Activated CD4-positive, CD25-positive, alpha-beta regulatory T cell (primary cell): Measurements from ENCODE around the gene KPNB1.
"Not testable (repeated sequence)": the region's sequence is repeated elsewhere in the genome, so short reads cannot be mapped to it uniquely, and the experiment has no call there.

Source experiments
- DNase-seq, 4 experiments: peaks; one replicate each; lab custom pipeline; 2025; lab: John Stamatoyannopoulos, UW

KPNB1 gene

DNA sequence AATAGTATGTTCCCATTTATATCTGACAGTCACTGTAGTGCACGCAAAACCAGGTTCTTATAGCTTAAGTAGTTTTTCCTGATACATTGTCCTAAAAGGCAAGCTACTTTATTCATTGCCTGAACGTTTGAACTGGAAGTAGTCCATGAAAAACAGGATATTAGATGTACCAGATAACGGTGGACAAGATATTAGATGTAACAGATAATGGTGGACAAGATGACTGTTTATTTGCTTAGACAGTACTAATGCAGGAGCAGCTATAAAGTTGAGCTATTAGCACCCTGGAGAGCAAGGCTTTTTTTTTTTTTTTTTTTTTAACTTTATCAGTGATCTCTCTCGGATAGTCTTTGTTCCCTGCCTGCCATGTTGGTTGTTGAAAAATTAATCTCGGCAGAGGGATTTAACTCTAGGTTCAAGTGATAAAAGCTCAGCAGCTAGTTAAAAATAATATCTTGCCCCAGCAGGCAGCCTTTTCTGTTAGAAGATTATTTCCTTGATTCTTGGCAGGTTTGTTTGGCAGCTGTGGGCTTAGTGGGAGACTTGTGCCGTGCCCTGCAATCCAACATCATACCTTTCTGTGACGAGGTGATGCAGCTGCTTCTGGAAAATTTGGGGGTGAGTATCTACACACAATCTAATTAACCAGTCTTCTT, 26.9 kb downstream of the KPNB1 start:
- DNase-seq = no peak

DNA sequence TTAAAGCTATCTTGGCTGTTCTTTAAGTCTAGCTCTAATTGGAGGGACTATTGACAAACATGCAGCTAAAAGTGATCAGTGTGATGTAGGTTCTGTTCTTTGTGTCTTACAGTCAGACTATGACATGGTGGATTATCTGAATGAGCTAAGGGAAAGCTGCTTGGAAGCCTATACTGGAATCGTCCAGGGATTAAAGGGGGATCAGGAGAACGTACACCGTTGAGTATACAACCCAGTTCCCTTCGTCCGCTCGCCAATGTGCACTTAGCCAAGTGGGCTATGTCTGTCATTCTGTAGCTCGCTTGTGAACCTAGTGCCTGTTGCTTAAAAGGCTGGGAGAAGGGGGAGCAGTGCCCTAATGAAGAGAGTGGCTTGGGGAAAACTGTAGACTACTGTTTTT, 28.5 kb downstream of the KPNB1 start:
- DNase-seq = no peak

DNA sequence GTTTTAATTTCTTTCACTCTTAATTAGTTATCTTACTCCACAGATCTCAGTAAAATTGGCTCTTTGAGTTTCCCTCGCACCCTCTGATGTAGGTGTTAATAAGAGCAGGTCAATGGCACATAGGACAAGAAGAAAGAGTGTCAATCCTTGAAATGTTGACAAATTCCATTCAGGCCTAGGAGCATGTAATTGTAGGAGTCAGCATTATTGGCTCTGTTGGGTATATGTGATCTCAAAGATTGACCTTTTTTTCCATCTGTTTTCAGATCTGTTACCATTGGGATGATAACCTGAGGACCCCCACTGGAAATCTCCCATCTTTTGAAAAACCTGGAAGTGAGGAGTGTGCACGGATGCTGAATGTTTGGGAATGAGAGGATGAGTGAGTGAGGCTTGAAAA, 32.4 kb downstream of the KPNB1 start:
- no peak for DNase-seq

DNA sequence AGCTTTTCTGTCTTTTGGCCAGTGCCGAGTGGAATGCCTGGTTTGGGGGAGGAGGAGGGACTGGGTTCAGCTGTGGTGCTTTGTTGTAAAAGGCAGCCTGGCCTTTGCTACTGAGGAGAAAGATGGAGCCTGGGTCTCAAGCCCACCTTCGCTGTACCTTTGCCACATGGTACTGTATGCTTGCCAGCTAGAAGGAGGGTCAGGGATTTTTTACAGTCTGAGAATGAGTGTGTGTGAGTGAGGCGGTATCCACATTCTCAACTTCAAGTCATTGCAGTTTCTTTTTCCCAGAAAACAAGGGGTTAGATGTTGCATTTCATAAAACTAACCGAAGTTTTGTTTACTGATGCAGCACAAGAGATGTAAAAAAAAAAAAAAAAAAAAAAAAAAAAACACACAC, 33.0 kb downstream of the KPNB1 start:
- DNase-seq = not testable (repeated sequence)

DNA sequence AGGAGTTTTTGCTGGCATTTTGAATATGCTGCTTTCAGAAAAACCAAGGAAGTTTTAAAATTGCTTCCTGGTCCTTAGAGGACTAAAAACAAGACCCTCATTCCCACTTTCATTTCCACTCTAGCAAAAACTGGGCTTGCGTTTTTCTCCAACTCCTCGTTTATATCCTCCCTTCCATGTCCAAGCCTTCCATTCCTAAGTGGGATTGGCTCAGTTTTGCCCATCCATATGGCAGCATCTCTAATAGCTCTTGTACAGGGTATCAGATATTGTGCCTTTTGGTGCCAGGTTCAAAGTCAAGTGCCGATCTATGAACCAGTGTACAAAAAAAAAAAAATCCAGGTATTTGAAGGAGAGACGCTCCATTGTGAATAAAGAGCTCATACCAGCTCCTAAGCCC, 34.3 kb downstream of the KPNB1 start:
- no peak for DNase-seq

DNA sequence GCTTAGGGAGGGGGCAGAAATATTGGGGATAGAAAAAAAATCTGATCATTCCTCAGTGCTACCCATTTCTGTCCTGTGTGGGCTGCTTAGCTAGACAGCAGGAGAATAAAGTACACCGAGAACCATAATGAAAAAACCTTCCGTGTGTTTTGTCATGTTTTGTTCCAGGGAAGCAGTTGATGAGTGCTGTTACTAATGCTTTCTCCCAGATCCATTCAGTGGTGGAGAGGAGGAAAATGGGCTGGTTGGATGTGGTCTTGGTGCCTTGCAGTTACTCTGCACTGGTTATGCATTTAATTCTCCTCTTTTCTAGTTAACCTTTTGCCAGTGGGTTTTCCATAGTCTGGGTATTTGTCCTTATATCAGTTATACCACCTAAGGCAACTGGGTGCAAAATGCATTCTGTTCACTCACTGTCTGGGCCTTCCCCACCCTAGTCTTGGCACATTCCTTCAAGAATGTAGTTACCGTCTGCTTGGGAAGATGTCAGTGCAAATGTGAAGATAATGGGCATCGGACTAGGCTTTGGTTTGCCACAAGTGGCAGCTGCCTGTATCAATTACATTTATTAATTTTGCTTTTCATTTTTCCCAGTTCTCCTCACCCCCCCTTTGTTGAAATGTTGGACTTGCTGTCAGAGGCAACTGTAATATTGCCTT, 34.9 kb downstream of the KPNB1 start:
- no peak for DNase-seq

DNA sequence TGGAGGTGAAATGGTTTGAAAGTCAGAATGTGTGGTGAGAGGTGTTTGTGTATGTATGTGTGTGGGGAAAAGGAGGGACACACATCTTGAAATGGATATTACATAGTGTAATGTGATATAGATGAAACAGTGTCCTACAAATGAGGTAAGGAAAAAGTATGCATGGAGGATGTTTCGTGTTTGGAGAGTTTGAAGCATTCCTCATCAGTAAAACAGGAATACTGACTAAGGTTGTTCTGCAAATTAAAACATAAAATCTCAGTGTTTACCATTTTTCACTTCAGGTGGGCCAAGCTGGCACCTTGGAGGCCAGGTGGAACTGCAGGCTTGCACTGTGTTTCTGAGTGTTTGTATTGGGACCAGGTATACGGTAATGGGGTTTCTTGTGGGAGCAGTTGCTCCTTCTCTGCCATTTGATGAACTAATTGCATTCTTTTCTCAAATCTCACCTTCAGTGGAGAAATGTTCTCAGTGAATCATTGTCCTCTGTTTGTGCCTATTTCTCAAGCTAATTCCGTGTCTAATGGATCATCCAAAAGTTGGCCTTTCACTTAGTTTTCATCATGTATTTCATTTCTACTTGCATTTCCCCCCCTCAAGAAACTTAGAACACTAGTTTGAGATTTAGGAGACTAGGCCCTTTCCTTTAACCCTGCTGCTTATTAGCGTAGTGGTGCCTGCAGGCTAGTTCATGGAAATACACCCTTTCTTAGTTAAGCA, 36.0 kb downstream of the KPNB1 start:
- DNase-seq = no peak

DNA sequence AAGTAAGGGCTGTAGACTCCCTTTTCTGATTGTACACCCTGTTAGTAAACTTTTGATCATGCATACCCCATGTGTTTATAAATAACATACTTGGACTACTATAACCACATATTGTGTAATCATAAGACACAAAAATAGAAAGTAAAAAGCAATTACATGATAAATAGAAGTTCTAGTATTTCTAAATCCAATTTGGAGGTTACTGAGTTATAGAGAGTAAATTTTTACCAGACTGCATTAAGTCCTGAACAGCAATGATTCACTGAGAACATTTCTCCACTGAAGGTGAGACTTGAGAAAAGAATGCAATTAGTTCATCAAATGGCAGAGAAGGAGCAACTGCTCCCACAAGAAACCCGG, 36.5 kb downstream of the KPNB1 start:
- DNase-seq = no peak

DNA sequence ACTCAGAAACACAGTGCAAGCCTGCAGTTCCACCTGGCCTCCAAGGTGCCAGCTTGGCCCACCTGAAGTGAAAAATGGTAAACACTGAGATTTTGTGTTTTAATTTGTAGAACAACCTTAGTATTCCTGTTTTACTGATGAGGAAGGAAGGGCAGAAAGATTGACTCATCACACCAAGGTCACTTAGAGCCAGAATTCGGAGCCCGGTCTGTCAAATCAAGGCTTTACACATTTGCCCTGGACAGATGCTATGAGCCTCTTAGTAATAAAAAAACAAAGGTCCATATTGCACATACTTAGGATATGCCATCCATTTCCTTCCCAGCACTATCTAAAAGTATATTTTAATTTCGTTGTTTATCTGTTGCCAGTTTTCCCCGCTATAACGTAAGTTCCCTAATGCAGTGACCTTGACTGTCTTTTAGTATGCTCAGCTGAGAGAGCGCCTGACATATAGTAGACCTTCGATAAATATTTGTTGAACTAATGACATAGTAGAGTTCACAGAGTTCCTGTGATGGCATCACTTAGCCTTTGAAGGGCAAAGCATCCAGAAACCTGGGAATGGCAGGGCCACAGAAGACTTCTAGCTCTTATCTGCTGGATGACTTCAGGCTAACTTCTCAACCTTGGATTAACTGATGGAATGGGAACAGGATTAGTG, 37.1 kb downstream of the KPNB1 start:
- DNase-seq = no peak

DNA sequence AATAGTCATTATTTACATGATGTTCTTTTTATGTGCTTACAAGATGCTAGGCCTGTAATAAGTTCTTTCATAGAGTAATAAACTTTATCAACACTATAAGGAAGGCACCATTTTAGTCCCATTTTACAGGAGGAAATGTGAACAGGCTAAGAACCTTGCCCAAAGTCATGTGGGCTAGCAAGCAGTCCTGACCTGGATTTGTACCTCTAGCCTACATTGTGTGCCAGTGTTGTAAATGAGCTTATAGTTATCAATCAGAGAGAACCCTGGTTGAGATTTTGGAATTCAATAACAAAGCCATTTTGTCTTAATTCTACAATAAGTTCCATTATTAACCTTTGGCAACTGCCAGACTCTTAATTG, 37.6 kb downstream of the KPNB1 start:
- no peak for DNase-seq

DNA sequence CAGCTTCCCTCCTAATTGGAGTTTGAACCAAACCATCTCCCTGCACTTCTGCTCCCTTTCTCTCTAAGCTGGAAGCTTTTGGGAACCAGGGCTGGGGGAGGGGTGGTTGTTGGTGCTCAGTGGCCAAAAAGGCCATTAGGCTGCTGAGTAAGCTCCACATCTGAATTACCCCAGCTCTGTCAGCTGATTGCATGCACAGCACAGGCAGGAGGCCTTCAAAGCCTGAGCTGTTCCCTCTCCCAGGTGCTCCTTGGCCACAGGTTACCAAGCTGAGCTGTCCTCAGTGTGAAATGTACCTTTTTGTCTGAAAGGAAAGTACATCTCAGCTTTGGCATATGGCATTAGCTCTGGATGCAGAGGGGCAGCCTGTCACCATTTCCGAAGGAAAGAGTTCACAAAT, 38.0 kb downstream of the KPNB1 start:
- DNase-seq = no peak

DNA sequence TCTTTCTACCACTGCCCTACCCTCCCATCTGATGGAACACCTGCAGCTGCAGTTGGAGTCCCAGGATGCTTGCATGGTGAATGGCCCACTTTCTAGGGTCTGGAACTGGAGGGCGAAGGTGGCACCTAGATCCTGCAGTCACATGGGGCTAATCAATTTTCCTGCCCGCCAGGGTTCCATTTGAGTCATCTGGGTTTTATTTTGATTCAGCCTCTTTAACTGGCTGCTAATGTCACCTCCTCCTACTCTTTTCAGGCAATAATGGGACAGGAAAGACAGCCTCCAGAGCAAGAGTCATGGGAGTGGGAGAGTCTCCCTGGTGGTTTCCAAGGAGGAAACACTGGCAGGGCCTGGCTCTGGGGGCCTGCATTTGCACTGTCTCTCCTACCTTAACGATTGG, 40.4 kb downstream of the KPNB1 start:
- DNase-seq = no peak

DNA sequence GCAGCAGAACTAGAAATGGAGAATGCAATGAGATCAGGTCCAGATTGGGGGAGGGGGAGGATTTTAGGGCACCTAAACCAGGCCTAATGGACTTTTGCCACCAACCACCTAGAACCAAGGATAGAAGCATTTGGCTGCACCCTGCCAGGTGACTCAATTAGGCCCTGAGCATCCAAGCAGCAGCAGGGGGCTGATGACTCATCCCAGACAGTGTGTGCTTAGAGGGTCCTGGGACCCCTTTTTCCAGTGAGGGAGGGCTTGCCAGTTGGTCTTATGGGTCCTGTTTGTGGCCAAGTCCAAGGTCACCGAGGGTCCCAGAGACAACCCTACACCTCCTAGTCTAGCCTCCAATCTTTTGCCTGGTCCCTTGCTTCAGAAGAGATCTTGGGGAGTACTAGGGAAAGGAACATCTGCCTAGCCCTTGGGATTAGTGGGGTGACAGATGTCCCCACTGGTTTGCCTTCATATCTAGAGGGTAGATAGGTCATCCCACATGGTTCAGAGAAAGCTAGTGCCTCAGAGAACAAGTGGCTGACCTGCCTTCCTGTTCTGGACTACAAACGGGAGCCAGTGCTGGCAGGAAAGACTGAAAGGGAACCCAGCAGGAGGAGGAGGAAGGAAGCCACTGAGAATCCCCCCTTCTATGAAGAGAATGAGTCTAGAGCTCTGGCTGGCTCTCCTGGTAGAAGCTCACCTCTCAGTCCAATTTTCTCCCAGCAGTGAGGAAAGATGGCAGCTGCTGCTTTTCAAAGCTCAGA, 42.6 kb downstream of the KPNB1 start:
- no peak for DNase-seq

DNA sequence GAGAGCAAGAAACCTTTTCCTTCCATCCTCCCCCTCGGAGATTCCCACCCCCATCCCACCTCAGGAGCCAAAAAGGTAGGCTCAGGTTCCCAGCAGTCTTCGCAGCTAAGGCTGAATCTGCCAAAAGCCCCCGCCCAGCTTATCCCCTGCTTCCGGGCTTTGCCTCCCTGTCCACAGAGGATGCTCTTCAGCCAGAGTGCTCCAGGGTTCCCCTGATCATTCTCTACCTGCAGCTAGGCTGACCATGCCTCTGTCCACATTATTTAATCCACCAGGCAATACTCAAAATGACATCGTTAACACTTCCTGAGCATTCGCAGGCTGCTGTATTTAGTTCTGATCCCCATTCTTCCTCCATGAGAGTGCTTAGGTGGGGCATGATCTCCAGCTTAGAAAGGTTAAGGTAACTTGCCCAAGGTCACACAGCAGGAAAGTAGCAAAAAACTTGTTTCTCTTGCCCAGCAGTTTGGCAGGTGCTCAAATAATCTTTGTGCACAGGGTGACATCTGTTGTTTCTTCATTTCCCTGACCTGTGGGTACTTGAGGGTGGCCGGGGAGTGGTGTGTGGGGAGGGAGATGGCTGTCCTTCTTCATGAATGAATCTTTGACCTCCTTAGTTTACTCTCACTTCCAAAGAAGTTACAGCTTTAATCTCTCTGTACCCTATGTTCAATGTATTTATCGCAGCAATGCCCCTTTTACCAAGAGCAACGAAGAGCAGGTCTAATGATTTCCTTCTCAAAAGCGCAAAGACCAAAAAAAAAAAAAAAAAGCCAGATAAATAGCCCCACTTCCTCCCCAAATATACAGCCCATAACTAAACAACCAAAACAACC, 43.4 kb downstream of the KPNB1 start:
- no peak for DNase-seq

DNA sequence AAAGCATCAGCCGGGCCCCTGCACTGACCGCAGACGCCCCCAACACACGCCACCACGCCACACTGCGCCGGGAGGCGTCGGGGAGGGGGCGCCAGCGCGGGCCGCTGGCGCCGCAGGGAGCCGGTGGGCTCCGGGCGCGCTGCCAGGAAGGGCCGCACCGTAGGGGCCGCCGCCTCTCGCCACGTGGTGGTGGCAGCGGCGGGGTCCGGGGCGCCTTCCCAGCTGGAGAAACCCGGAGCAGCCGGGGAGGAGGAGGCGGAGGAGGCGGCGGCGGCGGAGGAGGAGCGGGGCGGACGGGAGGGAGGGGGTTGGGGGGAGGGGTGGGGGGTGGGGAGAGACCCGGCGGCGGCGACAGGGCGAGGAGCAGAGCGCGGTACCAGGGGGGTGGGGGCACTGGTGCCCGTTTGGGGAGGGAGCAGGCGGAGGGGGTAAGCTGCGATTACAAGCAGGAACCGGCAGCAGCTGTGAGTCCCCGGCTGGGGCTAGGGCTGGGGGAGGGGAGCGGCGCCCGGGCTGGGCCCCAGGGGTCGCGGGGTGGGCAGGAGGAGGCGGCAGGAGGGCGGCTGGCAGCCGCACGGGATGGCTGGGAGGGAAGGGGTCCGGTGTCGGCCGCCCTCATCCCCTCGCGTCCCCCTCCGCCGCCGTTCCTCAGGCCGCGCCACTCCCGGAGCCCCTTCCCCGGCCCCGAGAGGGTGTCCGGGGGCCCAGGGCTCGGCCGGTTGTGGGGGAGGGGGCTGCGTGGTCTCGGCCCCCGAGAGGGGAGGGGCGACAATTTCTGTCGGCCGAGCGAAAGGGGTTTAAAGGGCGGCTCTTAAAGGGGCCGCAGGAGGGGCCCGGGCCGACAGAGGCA, 44.2 kb downstream of the KPNB1 start, which contains the start of gene TBKBP1:
TBKBP1 (plus strand) TSS at position 431 of the 850 bp plus-strand sequence. CDS start 1,952 bp downstream, outside the sequence.
- DNase-seq = peak; percentile 22 to 51 (median 44)

DNA sequence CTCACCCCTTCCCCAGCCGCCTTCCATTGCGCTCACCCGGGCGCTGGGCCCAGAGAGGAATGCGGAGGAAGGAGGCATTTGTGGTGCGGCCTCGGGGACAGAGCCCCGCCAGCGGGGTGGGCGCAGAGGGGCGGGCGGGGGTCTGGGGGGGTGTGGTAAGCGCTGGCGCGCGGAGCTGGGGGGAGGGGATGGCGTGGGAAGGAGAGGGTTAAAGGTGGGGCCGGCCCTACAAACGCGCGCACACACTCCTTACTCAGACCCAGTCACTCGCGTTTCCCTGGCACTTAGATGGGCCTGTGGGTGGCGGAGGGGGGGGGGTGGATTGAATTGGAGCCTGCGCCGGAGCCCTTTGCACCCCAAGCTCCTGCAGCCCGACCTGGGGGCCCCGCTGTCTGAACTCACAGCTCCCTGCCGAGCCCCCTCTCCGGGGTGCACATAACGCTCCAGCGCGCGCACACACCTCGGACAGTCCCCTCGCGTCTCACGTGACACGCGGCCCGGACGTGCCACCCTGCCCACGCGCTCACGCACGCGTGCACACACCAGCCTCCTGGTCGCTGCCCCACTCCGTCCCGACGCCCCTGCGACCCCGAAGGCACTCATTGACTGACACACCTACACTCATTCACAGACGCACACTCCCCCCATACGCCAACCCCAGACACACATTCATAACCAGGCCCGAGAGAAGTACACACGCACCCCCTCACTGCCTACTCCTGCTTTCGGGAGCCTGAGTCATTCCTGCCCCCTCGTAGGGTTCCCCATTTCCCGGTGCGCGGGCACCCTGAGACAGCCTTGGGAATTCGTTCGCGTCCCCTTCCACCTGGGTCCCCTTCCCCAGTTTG, 45.1 kb downstream of the KPNB1 start:
- peak in 2 of 4 experiments; percentile 37 to 61 for DNase-seq

DNA sequence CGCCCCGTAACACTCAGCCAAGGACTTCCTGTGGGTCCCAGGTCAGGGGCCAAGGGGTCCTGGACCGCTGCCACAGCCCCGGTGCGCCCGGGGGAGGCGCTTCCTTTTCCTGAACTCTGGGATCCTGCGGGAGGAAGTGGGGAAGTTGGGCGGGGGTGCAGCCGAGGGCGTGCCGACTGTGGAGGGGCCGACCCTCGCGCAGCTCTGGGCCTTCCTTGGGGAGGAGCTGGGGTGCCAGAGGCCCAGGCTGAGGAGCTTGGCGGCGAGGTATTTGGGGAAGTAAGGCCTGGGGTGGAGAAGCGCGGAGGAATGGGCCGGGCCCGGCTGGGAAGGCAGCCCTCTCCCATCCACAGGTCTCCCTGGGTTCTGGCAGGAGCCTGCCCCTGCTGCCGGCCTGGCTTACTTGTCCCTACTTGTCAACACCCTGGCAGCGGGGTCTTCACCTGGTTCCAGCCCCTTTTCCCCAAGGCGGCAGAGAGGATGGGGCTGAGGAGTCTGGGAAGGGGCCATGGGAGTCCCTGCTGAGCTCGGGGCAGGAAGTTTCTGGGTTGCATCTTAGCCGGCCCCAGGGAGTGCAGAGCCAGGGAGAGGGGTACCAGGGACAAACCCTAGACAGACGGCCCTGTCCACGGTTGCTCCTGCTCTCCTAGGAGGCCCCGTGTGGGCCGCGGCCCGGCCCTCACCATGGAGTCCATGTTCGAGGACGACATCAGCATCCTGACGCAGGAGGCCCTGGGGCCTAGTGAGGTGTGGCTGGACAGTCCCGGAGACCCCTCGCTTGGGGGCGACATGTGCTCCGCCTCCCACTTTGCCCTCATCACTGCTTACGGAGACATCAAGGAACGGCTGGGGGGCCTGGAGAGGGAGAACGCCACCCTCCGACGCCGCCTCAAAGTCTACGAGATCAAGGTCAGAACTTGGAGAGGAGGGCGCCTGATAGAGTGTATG, 46.0 kb downstream of the KPNB1 start:
- no peak for DNase-seq
